Mucosa of stomach (tissue), 1 donor: Measurements from ENCODE around the gene PHRF1.

Experiments
- H3K27me3 ChIP-seq: one replicate; pipeline ENCODE4 v1.7.0; 2013; ENCODE audit warnings: mild to moderate bottlenecking, low read length; ENCODE audit not compliant: control insufficient read depth, insufficient read depth
- H3K36me3 ChIP-seq: one replicate; pipeline ENCODE4 v1.7.0; 2013; ENCODE audit warnings: low read length; ENCODE audit not compliant: control insufficient read depth, insufficient read depth
- H3K4me1 ChIP-seq: one replicate; pipeline ENCODE4 v1.7.0; 2013; ENCODE audit warnings: mild to moderate bottlenecking, low read length; ENCODE audit not compliant: control insufficient read depth, insufficient read depth
- H3K4me3 ChIP-seq: one replicate; pipeline ENCODE4 v1.7.0; 2013; ENCODE audit warnings: low read length
- H3K9ac ChIP-seq: one replicate; pipeline ENCODE4 v1.7.0; 2013; ENCODE audit warnings: mild to moderate bottlenecking, low read length, moderate library complexity
- H3K9me3 ChIP-seq: one replicate; pipeline ENCODE4 v1.7.0; 2013; ENCODE audit warnings: mild to moderate bottlenecking, low read length, moderate library complexity; ENCODE audit not compliant: control insufficient read depth
- donor health status: Pancreatic carcinoma.

PHRF1 gene

GRCh38 chr11:612201-612960 lies 36.1 kb downstream of the PHRF1 start:
- Histone ChIP-seq H3K36me3 (peaks cover 22% of the 10 kb centered on the region), H3K9ac (no peak overlapping the region), H3K4me1 (peaks cover 40% of the 10 kb centered on the region)

GRCh38 chr11:612961-613300 lies 36.7 kb downstream of the PHRF1 start:
- no peak overlapping the region for H3K9ac ChIP-seq
- H3K9me3 ChIP-seq: no peaks in the 10 kb centered on the region
- H3K36me3 ChIP-seq: peaks cover 22% of the 10 kb centered on the region
- peaks cover 40% of the 10 kb centered on the region for H3K4me1 ChIP-seq
- no peaks in the 10 kb centered on the region for H3K27me3 ChIP-seq
- no peak overlapping the region for H3K4me3 ChIP-seq

More at GRCh38 chr11:612201-612960, 36.1 kb downstream of the PHRF1 start:
- no peak overlapping the region for H3K4me3 ChIP-seq
- H3K9me3 ChIP-seq: no peaks in the 10 kb centered on the region
- no peaks in the 10 kb centered on the region for H3K27me3 ChIP-seq

- H3K9ac ChIP-seq: no peak overlapping the region
- H3K36me3 ChIP-seq: peaks cover 22% of the 10 kb centered on the region
- H3K27me3 ChIP-seq: no peaks in the 10 kb centered on the region
- peaks cover 40% of the 10 kb centered on the region for H3K4me1 ChIP-seq
- H3K4me3 ChIP-seq: no peak overlapping the region
- H3K9me3 ChIP-seq: no peaks in the 10 kb centered on the region
Measured at GRCh38 chr11:613369-613968, 37.2 kb downstream of the PHRF1 start.

- Histone ChIP-seq H3K36me3 (peaks cover 22% of the 10 kb centered on the region), H3K9ac (peak overlapping the region; percentile 19), H3K27me3 (no peaks in the 10 kb centered on the region), H3K9me3 (no peaks in the 10 kb centered on the region), H3K4me3 (no peak overlapping the region), H3K4me1 (peaks cover 40% of the 10 kb centered on the region)
Measured at GRCh38 chr11:614021-614622, 37.9 kb downstream of the PHRF1 start.

GRCh38 chr11:614623-615503 lies 38.6 kb downstream of the PHRF1 start:
- Histone ChIP-seq H3K9ac (peak overlapping the region; percentile 81), H3K4me3 (peak overlapping the region; percentile 21), H3K36me3 (peaks cover 19% of the 10 kb centered on the region)

GRCh38 chr11:615504-616319 lies 39.4 kb downstream of the PHRF1 start, which contains the start of gene IRF7:
Gene IRF7, minus strand, starts transcription at chr11:615950. Its CDS starts 586 bp downstream, at chr11:615364.
- Histone ChIP-seq H3K4me3 (peak within 1 kb of the TSS; percentile 21), H3K27me3 (no peaks in the 10 kb centered on the region), H3K4me1 (peaks cover 40% of the 10 kb centered on the region), H3K36me3 (peaks cover 12% of the 10 kb centered on the region), H3K9me3 (no peaks in the 10 kb centered on the region), H3K9ac (peak within 1 kb of the TSS; percentile 81)

More at GRCh38 chr11:614623-615503, 38.6 kb downstream of the PHRF1 start:
- Histone ChIP-seq H3K9me3 (no peaks in the 10 kb centered on the region), H3K27me3 (no peaks in the 10 kb centered on the region), H3K4me1 (peaks cover 40% of the 10 kb centered on the region)

- Histone ChIP-seq H3K9ac (no peak overlapping the region), H3K9me3 (no peaks in the 10 kb centered on the region), H3K4me3 (no peak overlapping the region), H3K36me3 (peaks cover 10% of the 10 kb centered on the region), H3K4me1 (peaks cover 40% of the 10 kb centered on the region), H3K27me3 (no peaks in the 10 kb centered on the region)
Measured at GRCh38 chr11:616320-617198, 40.3 kb downstream of the PHRF1 start.

- Histone ChIP-seq H3K4me3 (no peak overlapping the region), H3K4me1 (peaks cover 35% of the 10 kb centered on the region), H3K36me3 (peaks cover 9% of the 10 kb centered on the region)
Measured at GRCh38 chr11:617199-617911, 41.1 kb downstream of the PHRF1 start.

GRCh38 chr11:617912-618682 lies 41.8 kb downstream of the PHRF1 start:
- Histone ChIP-seq H3K4me3 (no peak overlapping the region), H3K9me3 (no peaks in the 10 kb centered on the region), H3K4me1 (peaks cover 27% of the 10 kb centered on the region), H3K36me3 (peaks cover 3% of the 10 kb centered on the region), H3K27me3 (no peaks in the 10 kb centered on the region), H3K9ac (no peak overlapping the region)

More at GRCh38 chr11:617199-617911, 41.1 kb downstream of the PHRF1 start:
- Histone ChIP-seq H3K9me3 (no peaks in the 10 kb centered on the region), H3K9ac (no peak overlapping the region), H3K27me3 (no peaks in the 10 kb centered on the region)
